Mucosa of descending colon (tissue), 3 donors: ENCODE measurements around the gene LIN7B. TPM values are rescaled to one million over a fixed set of nuclear protein-coding genes. Genes with fewer than 3 reads are reported as not detected.
"Not testable (repeated sequence)": the region's sequence is repeated elsewhere in the genome, so short reads cannot be mapped to it uniquely, and the experiment has no call there.

Source experiments
- ATAC-seq: fragments of 200-7000 bp; cut with Tn5 transposase; one replicate; pipeline ENCODE4 v1.9.1; 2020; ENCODE audit warnings: mild to moderate bottlenecking, moderate library complexity
- DNase-seq, 3 donors: peaks; one replicate each; pipeline ENCODE4 v3.0.0-alpha.2; 2020
- H3K36me3 ChIP-seq: fragments of 200-600 bp; one replicate; pipeline ENCODE4 v1.8.0; 2021; ENCODE audit warnings: low read depth, mild to moderate bottlenecking
- H3K4me1 ChIP-seq: fragments of 200-600 bp; one replicate; pipeline ENCODE4 v1.8.0; 2021; ENCODE audit warnings: low read depth, mild to moderate bottlenecking
- H3K4me3 ChIP-seq: fragments of 200-600 bp; one replicate; pipeline ENCODE4 v1.8.0; 2021; ENCODE audit warnings: mild to moderate bottlenecking
- H3K9me3 ChIP-seq: fragments of 200-600 bp; one replicate; pipeline ENCODE4 v1.8.0; 2021; ENCODE audit warnings: mild to moderate bottlenecking
- CTCF ChIP-seq: fragments of 200-600 bp; IDR thresholded peaks from one replicate; pipeline ENCODE4 v1.8.0; 2022; ENCODE audit warnings: antibody characterized with exemption, mild to moderate bottlenecking
- intact Hi-C, 2 donors: fragments of 100-400 bp; cut with DNase I in 1 of 2; cut with micrococcal nuclease in 1 of 2; formaldehyde crosslinking; loops; one replicate each; pipeline versions ENCODE4 v1.11.0 to v1.11.1; 2022; cut with DNase I, micrococcal nuclease
- total RNA-seq, 3 donors: library from RNA; stranded (reverse); fragmentation: NEBNext Ultra II Directional in 2 of 3; extraction: Animal tissue kit (Norgen Biotek cat#: 25700) in 2 of 3; gene quantifications; one replicate each; pipeline versions ENCODE4 v1.2.1 to v1.2.4, GENCODE V29; 2021 to 2023
- donor health status: DM: no; HTN: no; CAD: no; lungs with moderate emphysema.
- donor health status: DM: no; HTN: no; CAD: no.
- donor health status: DM: no; HTN: yes; CAD: no.

LIN7B gene
- total RNA-seq, 3 donors from 2014 or later: 7.2 to 20.4 (median 11.7) TPM

- Histone ChIP-seq H3K9me3 (no peaks in the 10 kb centered on the region), H3K36me3 (no peaks in the 10 kb centered on the region), H3K4me3 (no peak overlapping the region), H3K4me1 (no peaks in the 10 kb centered on the region)
- DNase-seq (no peak), ATAC-seq (no peak)
- no peak for TF ChIP-seq CTCF
- intact Hi-C loops: no loop called here
Measured at GRCh38 chr19:49070416-49070815, 43.8 kb upstream of the LIN7B start.

GRCh38 chr19:49071860-49072547, 42.2 kb upstream of the LIN7B start:
- no peaks in the 10 kb centered on the region for H3K36me3 ChIP-seq
- no peaks in the 10 kb centered on the region for H3K9me3 ChIP-seq
- no peaks in the 10 kb centered on the region for H3K4me1 ChIP-seq
- intact Hi-C loops: no loop called here
- ATAC-seq: peak; percentile 46
- peak in 1 of 3 donors; percentile 51 for DNase-seq
- no peak overlapping the region for H3K4me3 ChIP-seq
- no peak for TF ChIP-seq CTCF

- no peaks in the 10 kb centered on the region for H3K36me3 ChIP-seq
- intact Hi-C loops: no loop called here
- H3K9me3 ChIP-seq: no peaks in the 10 kb centered on the region
- TF ChIP-seq CTCF: no peak
- ATAC-seq: peak; percentile 38
- DNase-seq: no peak
- H3K4me1 ChIP-seq: no peaks in the 10 kb centered on the region
- no peak overlapping the region for H3K4me3 ChIP-seq
Measured at GRCh38 chr19:49073514-49074378, 40.4 kb upstream of the LIN7B start.

- H3K9me3 ChIP-seq, H3K36me3 ChIP-seq, intact Hi-C loops, H3K4me1 ChIP-seq, ATAC-seq, H3K4me3 ChIP-seq: not testable (repeated sequence)
- peak; percentile 73 to 80 (median 73) for DNase-seq
- peak; percentile 65 for TF ChIP-seq CTCF
Measured at GRCh38 chr19:49074869-49075268, 39.3 kb upstream of the LIN7B start.

GRCh38 chr19:49080392-49080791, 33.8 kb upstream of the LIN7B start:
- no peak for TF ChIP-seq CTCF
- Histone ChIP-seq H3K9me3 (no peaks in the 10 kb centered on the region), H3K4me1 (no peaks in the 10 kb centered on the region), H3K36me3 (peaks cover 5% of the 10 kb centered on the region), H3K4me3 (no peak overlapping the region)
- intact Hi-C loops: no loop called here
- no peak for ATAC-seq
- no peak for DNase-seq
